Retinal pigment epithelial cell (primary cell): ENCODE measurements around the gene CDH20.
A peak's percentile ranks its signal among the peaks of the same experiment; 100 is the strongest.

ENCODE experiments used
- DNase-seq: peaks from one replicate; pipeline ENCODE4 v3.0.0-alpha.2; 2010; ENCODE audit warnings: low read depth
- H3K4me3 ChIP-seq: 2 replicates; pipeline ENCODE4 v1.5.1; 2011; ENCODE audit warnings: mild to moderate bottlenecking, low read length, control low read depth, moderate library complexity
- TF ChIP-seq, protein P1 (sequence below): conservative IDR thresholded peaks from 2 replicates; pipeline ENCODE4 v1.5.1; 2011; ENCODE audit warnings: low read depth, low read length, control low read depth, inconsistent platforms

CDH20 gene

DNA sequence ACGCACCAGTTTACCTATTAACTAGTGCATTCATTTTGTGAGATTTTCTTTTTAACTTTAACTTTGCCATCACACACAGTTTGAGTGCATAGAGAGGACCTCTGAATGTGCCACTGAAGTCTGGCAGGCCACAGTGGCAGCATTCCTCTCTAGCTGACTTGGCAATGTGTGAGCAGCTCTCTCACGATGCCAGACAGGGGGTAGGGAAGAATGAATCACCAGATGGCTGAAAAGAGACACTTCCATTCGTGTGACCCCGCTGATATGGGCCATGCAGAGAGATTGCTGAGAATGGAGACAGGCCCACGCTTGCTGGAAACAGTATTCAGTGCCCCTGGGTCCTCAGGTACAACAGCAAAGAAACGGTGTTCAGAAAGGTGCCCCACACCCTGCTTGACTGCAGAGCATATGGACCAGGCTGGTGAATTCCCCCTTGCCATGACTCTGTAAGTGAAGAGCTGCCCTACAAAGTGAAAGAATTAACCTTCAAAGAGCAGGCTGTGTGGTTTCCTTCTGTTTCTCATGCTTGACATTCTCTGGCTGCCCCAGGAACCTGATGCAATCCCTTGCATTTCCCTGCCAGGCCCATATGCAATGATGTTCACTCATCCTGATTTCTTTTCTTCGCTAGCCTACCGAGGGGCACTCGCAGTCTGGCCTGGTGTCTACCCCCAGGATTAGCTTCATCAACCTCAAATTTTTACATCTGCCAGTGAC lies 236.1 kb downstream of the CDH20 start:
- DNase-seq, result peak; percentile 33
- H3K4me3 ChIP-seq, result no peak overlapping the region
- TF ChIP-seq, protein P1, sequence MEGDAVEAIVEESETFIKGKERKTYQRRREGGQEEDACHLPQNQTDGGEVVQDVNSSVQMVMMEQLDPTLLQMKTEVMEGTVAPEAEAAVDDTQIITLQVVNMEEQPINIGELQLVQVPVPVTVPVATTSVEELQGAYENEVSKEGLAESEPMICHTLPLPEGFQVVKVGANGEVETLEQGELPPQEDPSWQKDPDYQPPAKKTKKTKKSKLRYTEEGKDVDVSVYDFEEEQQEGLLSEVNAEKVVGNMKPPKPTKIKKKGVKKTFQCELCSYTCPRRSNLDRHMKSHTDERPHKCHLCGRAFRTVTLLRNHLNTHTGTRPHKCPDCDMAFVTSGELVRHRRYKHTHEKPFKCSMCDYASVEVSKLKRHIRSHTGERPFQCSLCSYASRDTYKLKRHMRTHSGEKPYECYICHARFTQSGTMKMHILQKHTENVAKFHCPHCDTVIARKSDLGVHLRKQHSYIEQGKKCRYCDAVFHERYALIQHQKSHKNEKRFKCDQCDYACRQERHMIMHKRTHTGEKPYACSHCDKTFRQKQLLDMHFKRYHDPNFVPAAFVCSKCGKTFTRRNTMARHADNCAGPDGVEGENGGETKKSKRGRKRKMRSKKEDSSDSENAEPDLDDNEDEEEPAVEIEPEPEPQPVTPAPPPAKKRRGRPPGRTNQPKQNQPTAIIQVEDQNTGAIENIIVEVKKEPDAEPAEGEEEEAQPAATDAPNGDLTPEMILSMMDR, result no peak

DNA sequence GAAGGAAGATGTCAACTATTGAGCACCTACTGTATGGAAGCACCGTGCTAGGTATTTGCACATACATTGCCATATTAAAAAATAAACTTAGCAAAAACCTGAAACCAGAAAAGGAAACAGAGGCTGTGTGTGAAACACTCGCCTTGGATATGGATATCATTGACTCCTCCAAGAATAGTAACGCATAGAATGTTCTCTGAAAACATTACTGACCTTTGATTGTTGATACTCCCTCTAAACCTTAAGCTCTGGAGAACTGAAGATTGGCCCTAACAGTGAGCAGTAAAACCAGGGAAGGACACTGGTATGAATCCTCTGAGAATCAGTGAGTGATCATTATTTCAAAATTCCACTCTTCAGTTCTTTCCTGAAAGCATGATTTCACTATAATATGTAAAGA lies 236.8 kb downstream of the CDH20 start:
- no peak overlapping the region for H3K4me3 ChIP-seq
- no peak for DNase-seq
- TF ChIP-seq, protein P1, result no peak

DNA sequence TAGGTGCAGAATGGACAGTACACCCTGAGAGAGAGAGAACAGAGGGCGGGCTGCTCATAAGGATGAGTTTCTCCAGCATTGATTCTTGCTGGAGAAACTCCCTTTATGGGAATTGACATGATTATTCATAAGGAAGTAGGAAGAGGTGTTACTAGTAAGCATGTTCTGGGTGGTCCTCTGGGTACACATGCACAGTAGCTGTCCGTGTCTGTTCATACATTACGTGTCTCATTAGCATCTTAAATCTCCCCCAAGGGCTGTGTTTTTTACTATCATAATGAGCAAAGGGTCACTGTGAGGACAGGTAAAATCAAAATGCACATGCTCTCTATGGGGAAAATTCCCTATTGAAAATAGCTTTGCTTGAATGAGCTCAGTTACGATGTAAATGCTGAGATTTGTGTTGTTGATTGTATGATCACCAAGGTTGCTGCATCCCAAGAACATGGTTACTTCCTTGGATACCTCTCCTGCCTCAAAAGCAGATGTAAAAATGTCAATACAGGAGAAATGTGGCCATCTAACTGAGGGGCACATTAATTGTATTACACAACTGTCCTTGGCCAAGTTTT lies 238.9 kb downstream of the CDH20 start:
- no peak overlapping the region for H3K4me3 ChIP-seq
- DNase-seq, result no peak
- TF ChIP-seq, protein P1, result no peak

DNA sequence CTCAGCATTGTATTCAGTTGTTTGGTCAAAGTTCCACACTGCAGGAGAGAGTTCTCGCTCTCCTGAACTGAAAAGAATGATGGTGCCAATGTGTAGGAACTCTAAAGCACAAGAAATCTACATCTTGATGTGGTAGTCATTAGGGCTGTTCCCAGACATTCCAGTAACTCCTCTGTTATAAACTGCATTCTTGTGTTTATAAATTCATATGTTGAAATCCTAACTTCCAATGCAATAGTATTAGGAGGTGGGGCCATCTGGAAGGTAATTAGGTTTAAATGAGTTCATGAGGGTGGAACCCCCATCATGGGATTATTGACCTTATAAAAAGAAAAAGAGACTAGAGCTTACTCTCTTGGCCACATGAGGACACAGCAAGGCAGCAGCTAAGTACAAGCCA lies 239.6 kb downstream of the CDH20 start:
- DNase-seq, result no peak
- TF ChIP-seq, protein P1, result no peak
- no peak overlapping the region for H3K4me3 ChIP-seq

DNA sequence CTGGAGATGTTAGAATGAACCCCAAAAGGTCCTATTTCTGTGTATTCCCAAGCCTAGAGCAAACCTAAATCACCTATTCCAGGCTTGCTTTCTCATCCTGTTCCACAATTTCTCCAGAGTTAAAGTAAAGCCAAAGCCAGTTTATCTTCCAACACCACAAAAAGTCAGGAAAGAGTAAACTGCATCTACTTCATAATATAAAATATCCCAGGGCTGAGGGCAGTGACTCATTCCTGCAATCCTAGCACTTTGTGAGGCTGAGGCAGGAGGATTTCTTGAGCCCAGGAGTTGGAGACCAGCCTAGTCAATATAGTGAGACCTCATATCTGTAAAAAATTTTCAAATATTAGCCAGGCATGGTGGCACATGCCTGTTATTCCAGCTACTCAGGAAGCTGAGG lies 241.4 kb downstream of the CDH20 start:
- H3K4me3 ChIP-seq, result no peak overlapping the region
- TF ChIP-seq, protein P1, result no peak
- DNase-seq, result no peak

DNA sequence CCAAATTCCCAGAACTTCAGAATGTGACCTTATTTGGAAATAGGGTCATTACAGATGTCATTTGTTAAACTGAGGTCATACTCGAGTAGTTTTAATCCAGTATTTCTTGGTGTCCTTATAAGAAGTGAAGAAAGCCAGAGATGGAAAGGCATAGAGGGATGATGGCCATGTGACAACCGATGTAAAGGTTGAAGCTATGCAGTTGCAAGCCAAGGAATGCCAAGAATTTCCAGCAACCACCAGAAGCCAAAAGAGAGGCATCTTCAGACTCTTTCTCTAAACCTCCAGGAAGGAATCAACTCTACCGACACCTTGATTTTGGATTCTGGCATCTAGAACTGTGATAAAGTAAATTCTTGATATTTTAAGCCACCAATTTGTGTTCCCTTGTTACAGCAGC lies 242.2 kb downstream of the CDH20 start:
- H3K4me3 ChIP-seq, result no peak overlapping the region
- DNase-seq, result no peak
- TF ChIP-seq, protein P1, result no peak

DNA sequence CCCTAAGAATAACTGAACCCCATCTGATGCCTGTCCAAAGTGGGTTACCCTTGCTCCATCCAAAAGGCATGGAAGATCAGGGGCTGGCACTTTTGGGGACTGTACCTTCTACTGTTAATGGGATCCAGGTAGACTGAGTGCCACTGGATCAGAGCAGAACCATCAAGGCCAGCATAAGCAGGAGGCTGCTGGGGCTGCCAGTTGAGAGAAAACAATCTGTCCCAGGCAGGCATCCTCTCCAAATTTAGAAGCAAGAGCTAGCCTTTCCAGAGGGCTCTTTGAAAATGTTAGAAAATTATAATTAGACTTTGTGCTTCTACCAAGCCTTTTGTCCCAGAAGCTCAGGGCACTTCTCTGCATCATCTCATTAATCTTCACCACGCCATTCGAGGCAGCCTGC lies 245.6 kb downstream of the CDH20 start:
- H3K4me3 ChIP-seq, result no peak overlapping the region
- DNase-seq, result no peak
- TF ChIP-seq, protein P1, result no peak
